T47D (cell line): Measurements from ENCODE around the gene SEC22B.
"Not testable (repeated sequence)": the region's sequence is repeated elsewhere in the genome, so short reads cannot be mapped to it uniquely, and the experiment has no call there.

Source experiments
- DNase-seq, 2 experiments: peaks; one replicate each; pipeline versions ENCODE4 v3.0.0 to v3.0.0-alpha.2; 2011 to 2012; ENCODE audit warnings: low read depth in 1 of 2, low spot score in 1 of 2
- in situ Hi-C: cut with HindIII; loops from 2 replicates; pipeline ENCODE4 v1.10.0; 2016; ENCODE audit warnings: low sequenced_read_pairs, low pct_unique_long_range_greater_than_20kb

SEC22B gene

DNA sequence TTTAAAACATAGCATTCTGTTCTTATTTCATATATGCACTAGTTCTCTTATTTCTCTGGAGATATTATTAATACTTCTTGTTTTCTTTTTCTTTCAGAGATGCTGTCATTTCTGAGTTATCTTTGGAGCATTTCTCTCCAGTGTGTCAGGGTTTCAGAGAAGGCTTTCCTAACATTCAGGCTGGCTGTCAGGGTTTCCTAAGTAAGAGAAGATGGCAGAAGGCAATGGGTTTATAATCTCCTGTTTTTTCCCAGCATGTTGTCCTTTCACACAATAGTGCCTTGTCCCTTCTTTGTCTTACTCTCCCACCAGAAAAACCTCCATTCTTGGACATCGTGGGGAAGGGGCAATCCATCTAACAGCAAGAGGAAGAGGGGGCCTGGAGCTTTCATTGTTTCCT is 51.7 kb downstream of the SEC22B start:
- in situ Hi-C loops, DNase-seq: not testable (repeated sequence)

DNA sequence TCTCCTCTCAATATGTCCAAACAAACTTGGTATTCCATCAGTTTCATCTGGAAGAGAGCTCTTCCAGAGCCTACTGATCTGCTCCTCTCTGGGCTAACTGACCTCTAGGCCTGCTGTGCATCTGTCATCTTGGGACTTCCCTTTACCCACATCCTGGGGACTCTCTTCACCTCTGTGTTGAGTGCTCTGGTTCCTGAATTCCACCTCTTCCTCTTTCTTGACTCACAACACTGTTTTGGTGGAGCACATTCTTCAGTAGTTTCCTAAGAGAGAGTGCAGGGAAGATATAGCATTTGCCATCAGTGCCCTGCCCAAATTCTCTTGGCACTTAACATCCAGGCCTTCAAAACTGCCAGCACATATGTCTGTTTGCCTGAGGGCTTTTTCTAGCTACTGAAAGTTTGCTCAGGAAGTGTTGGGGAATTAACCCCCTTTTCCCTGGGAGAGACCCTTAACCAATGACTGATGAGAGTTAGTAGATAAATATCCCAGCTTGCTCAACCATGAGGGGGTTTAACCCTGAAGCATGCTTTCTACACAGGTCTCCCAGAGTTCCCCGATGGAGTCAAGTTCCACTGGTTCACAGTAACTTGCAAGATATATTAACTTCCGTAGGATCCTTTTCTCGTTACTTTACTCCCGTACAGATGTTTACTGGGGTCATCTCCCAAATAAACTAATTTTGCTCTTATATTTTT is 52.4 kb downstream of the SEC22B start:
- DNase-seq, in situ Hi-C loops: not testable (repeated sequence)

DNA sequence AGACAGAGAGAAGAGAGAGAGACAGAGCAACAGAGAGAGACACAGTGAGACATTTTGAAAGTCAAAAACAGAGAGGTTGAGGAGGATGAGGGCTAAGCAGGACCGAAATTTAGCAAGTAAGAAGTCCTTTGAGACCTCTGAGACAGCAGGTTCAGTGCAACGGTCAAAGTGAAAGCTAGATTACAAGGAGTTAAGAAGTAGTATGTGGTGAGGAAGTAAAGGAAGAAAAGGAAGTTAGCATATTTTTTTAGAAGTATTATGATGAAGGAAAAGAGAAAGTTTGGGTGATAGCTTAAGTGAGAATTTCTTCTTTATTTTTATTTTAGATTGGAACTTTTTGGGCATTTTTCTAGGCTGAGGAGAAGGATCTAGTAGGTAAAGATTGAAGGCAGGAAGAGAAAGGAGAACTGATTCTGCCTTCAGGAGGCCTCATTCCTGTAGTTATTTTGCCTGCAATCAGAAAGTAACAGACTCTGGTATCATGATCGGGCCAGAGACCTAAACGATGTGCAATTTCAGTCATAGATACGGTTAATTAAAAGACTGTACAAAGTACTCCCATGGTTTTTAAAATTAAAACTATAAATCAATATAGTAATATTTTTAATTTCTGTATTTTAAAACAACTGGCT is 53.9 kb downstream of the SEC22B start:
- in situ Hi-C loops, DNase-seq: not testable (repeated sequence)

DNA sequence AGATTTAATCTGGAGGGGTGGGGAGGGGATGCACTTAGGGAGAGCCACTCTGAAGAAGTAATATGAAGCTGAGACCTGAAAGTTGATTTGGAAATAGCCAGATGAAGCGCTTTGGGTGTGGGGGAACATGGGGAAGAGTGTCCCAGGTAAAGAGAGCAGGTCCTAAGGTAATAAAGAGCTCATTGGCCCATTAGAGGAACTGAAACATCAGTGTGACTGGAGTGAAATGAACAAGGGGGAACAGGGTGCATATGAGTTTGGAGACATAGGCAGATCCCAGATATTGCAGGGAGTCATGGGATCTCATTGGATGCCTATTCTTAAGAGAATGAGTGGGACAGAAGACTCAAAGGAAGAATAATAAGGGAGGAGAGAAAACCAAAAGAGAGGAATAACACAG is 54.5 kb downstream of the SEC22B start:
- in situ Hi-C loops, DNase-seq: not testable (repeated sequence)

DNA sequence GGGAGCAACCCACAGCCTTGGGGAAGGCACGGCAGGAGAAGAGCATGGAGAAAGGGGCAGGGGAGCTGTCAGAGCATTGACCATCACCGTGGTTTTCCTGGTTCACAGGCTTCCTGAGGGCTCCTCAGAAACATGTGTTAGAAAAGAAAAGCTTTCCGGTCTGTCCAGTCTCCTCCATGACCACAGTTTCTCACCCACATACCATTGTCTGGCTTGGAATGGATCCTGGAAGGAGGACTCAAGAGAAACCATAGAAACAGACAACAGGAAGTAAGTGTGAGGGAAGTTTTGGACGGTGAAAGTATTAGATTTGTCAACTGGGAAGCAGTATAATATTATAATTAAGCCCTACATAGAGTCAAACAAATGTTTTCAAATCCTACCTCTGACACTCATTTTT is 55.8 kb downstream of the SEC22B start:
- in situ Hi-C loops, DNase-seq: not testable (repeated sequence)

DNA sequence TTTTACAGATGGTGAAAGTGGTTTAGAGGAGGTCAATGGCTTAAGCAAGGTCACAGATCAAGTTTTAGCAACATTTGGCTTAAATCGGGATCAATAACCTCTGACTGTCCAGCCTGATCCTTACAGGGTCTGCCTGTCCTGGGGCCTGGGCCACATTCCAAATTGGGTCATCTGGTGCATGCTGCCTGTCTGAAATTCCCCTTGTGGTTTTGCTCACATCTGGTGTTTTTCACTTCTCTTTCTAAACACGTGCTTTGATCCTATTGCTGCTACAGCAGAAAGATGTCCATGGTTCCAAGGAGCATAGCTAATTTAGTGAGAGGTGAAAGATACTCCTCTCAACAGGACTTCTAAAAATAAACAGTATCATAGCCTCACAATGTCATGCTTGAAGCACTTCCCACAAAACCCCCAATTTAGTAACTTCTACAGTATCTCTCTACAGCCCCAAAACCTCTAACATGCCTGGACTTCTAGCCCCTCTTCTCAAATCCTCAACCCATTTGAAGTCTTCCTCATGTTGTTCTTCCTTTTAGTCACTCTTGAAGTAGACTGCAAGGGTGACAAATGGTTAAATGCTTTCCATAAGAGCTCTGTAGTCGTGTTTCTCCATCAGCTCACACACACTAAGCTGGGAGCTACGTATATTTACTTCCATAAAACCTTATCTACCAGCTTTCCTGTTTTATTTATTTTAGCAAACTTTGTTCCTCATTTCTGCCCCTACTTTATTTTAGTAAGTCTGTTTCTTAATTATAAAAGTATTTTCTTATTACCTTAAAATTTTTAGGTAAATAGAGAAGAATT is 58.7 kb downstream of the SEC22B start:
- DNase-seq, in situ Hi-C loops: not testable (repeated sequence)

DNA sequence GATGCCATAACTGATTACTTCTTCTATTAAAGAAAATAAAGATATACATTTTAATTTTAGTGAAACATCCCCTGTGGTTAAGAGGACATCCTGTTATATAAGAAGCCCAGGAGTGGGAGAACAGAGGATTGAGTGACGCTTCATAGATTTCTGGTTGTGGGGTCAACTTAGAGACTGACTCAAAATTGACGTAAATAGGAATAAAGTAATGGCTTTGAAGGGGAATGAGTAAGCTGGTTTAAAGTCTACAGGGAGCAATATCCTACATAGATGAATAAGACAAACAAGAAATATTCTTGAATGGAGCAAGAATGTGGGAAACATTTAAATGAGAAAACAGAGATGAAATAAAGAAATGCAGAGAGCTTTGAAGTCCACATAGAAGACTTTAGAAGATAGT is 60.2 kb downstream of the SEC22B start:
- in situ Hi-C loops, DNase-seq: not testable (repeated sequence)

DNA sequence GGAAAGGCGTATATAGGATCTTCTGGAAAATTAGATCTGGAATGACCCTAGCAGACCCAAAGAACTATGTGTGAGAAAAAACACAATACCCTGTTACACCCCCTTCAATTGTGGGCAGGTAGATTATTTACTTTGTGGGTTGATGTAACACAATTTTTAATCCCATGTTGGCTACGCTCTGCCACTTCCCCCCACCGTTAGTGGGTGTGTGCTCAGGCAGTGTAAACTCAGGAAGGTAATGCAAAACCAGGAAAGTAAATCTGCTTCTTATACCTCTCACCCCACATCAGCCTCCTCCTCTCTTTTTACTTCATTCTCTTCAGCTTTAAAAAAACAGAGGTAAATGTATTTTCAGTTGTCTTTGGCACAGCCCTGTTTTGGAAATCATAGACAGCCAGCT is 63.2 kb downstream of the SEC22B start:
- in situ Hi-C loops = not testable (repeated sequence)

DNA sequence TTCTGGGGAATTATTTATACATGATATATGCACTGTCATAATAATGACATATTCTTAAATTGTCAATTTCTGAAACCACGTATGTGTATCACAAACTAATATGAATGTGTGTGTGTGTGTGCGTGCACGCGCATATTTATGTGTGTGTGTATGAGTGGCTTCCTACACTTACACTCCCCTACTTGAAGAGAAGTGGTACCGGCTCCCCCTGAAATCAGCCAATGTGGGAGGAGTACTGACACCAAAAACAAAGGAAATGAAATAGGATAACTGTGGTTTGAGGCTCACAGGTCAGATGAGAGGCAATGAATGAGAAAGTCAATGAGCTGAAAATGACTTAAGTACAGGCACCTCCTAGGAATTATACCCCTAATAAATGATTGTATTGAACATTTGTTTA is 64.1 kb downstream of the SEC22B start:
- in situ Hi-C loops, DNase-seq: not testable (repeated sequence)

More for the DNA sequence above, 63.2 kb downstream of the SEC22B start:
- not testable (repeated sequence) for DNase-seq

DNA sequence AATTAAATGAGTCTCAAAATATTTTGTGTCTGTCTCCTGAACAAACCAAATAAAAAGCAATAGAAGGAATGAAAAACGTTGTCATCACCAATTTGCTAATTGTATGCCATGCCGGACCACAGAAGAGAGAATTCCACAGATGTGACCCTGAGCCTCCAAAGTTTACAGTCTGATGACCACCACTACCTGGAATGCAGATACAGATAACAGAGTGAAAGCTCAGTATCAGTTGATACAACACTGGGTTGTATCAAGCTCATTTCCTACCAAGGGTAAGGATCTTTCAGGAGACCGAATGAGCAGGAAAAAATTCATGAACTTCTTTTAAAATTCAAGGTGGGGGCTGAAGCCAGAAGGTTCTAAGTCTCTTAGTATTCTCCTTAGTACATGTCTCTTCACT is 64.5 kb downstream of the SEC22B start:
- DNase-seq, in situ Hi-C loops: not testable (repeated sequence)

DNA sequence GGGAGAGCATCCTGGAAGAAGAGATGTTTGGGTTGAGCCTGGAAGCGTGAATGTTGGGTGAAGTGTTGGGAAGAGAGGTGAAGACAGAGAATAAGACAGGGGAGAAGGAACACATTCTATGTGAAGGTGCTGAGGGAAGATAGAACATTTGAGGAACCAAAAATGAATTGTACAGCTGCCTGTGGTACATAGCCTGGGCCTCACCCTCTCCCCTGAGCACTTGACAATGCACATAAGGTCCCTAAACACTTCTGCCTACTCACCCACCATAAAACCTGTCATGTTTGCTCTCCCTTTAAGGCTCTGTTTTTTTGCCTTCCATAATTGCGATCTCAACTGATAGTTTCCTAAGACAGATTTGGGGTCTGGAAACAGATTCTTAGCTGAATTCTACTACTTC is 65.3 kb downstream of the SEC22B start:
- DNase-seq = not testable (repeated sequence)

DNA sequence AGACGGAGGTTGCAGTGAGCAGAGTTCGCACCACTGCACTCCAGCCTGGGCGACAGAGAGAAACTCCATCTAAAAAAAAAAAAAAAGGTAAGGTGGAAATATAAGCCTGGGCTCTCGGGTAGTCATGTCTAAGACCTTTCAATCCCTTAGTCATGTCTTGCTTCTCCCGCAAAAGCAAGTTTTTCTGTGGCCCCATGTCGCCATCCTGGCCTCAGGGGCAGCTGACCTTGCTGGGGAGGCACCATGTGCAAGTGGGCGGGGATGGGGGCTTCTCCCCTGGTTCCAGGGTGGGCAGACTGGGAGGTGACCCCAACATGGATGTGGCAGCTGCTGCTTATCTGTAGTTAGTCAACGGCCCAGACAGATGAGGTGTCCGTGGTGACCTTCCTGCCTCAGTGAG is 66.7 kb downstream of the SEC22B start:
- DNase-seq, in situ Hi-C loops: not testable (repeated sequence)

More for the DNA sequence above, 65.3 kb downstream of the SEC22B start:
- in situ Hi-C loops = not testable (repeated sequence)

DNA sequence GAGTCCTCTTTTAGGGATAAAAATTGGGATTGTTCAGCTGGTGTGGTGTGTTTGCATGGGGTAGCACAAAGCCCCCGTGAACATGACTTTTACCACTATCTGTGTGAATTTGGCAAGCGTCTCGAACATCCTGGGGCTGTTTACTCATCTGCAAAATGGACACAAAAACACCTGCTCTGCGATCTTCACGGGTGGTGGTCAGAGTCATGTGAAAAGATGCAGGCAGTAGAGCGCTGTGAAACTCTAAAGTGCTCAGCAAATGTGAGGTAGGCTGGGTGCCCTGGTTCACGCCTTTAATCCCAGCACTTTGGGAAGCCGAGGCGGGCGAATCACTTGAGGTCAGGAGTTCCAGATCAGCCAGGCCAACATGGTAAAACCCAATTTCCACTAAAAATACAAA is 67.1 kb downstream of the SEC22B start:
- DNase-seq, in situ Hi-C loops: not testable (repeated sequence)

DNA sequence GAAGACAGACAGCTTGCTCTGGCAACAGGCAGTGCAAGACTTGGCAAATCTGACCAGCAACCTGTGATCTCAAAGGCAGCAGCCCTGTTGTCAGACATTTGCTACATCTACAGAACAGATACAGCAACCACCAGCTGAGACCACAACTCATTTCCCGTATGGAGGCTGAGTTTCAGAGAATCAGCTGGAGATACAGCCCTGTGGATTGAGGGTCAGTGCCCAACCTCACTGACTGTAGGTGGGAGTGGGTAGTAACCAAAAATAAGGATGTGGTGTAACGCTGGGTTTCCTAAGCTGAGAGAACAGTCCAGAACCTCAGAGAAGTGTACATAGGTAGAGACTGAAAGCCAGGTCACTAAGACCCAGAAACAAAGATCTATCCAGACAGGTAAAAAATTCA is 71.0 kb downstream of the SEC22B start:
- in situ Hi-C loops = not testable (repeated sequence)

DNA sequence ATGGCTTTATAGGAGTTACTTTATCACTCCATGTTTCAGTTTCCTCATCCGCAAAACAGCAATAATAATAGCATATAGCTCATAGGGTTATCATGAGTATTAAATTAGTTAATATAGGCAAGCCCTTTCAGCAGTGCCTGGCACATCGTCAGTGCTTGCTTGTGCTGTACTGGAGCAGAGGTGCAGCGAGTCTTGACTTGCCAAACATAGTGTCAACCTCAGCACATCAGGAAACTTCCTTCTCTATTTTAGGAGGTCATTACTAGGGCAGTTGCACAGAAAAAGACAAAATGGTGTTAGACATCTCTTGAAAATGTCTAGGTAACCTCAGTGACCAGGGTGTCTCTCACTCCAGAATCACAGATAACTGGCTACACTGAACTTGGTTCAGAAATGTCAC is 72.6 kb downstream of the SEC22B start:
- DNase-seq, in situ Hi-C loops: not testable (repeated sequence)

More for the DNA sequence above, 71.0 kb downstream of the SEC22B start:
- not testable (repeated sequence) for DNase-seq

DNA sequence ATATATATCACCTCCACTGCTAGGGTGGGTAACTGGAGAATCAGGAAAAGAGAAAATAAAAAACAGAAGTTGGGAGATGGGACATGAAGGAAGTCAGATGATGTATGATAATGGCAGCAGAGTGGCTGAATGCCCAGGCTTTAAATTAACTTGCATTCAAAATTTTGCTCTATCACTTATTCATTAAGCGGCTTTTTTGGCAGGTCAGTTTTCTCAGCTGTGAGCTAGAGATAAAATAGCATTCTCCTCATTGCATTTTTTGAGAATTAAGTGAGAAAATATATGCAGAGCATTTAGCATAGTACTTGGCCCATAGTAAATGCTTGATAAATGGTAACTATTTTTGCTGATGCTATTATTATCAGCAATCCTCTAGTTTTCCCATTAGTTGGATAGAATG is 74.7 kb downstream of the SEC22B start:
- DNase-seq, in situ Hi-C loops: not testable (repeated sequence)
